Gastroesophageal sphincter (tissue), 4 donors: Measurements from ENCODE around the gene TNS1. TPM values are rescaled to one million over a fixed set of nuclear protein-coding genes. Genes with fewer than 3 reads are reported as not detected.

Source experiments
- ATAC-seq: fragments of 150-250 bp; one replicate; pipeline ENCODE4 v1.9.1; 2016; ENCODE audit warnings: mild to moderate bottlenecking, moderate library complexity
- H3K27ac ChIP-seq, 4 donors: fragments of 200-600 bp; sonication (generic) in 3 of 4; 1 replicate in 3 of 4; 2 replicates in 1 of 4; pipeline ENCODE4 v1.5.1; 2016 to 2019
- H3K27me3 ChIP-seq: fragments of 200-600 bp; sonication (generic); one replicate; pipeline ENCODE4 v1.5.1; 2019
- H3K36me3 ChIP-seq, 2 donors: fragments of 200-600 bp; sonication (generic); one replicate each; pipeline ENCODE4 v1.5.1; 2019; ENCODE audit warnings: control low read depth in 1 of 2
- H3K4me1 ChIP-seq, 3 donors: fragments of 200-600 bp; sonication (generic); 1 replicate in 2 of 3; 2 replicates in 1 of 3; pipeline ENCODE4 v1.5.1; 2016 to 2019; ENCODE audit warnings: control low read depth in 2 of 3
- H3K4me3 ChIP-seq, 2 donors: fragments of 200-600 bp; sonication (generic); one replicate each; pipeline ENCODE4 v1.5.1; 2019; ENCODE audit warnings: mild to moderate bottlenecking in 1 of 2, moderate library complexity in 1 of 2
- H3K9me3 ChIP-seq, 3 donors: fragments of 200-600 bp; sonication (generic); one replicate each; pipeline ENCODE4 v1.5.1; 2017 to 2019; ENCODE audit warnings: control low read depth in 2 of 3
- EP300 ChIP-seq: sonication (generic); formaldehyde crosslinking; IDR thresholded peaks from one replicate; pipeline ENCODE4 v1.6.1; 2017; ENCODE audit warnings: antibody characterized with exemption, mild to moderate bottlenecking
- POLR2A ChIP-seq, 2 donors: fragments of 450-650 bp; IDR thresholded peaks; one replicate each; pipeline ENCODE4 v1.6.1; 2017; ENCODE audit warnings: antibody characterized with exemption in 2 of 2, mild to moderate bottlenecking in 2 of 2, moderate library complexity in 1 of 2
- POLR2AphosphoS5 ChIP-seq: sonication (generic); formaldehyde crosslinking; IDR thresholded peaks from one replicate; pipeline ENCODE4 v1.6.1; 2017; ENCODE audit warnings: antibody characterized with exemption
- WGBS, 2 donors: methylation state at CpG; one replicate each; pipeline ENCODE4 v1.1.5; 2018; ENCODE audit warnings: low coverage in 1 of 2; 5-methylcytosine and 5-hydroxymethylcytosine counted together
- total RNA-seq, 4 donors: library from RNA; depleted of rRNA; stranded (reverse); fragments of >200 nt; gene quantifications; one replicate each; pipeline ENCODE4 v1.1.0, GENCODE V29; 2016
- TF ChIP-seq, protein P1 (sequence below), 4 experiments: fragments of 200-600 bp in 2 of 4; fragments of 450-650 bp in 2 of 4; sonication (generic) in 1 of 4; IDR thresholded peaks; one replicate each; pipeline ENCODE4 v1.5.1; 2017 to 2019; ENCODE audit warnings: antibody characterized with exemption in 4 of 4, mild to moderate bottlenecking in 2 of 4, moderate library complexity in 2 of 4

The TNS1 gene
- total RNA-seq, 4 donors from 2014 or later: 825 to 2,193 (median 1,462) TPM

DNA sequence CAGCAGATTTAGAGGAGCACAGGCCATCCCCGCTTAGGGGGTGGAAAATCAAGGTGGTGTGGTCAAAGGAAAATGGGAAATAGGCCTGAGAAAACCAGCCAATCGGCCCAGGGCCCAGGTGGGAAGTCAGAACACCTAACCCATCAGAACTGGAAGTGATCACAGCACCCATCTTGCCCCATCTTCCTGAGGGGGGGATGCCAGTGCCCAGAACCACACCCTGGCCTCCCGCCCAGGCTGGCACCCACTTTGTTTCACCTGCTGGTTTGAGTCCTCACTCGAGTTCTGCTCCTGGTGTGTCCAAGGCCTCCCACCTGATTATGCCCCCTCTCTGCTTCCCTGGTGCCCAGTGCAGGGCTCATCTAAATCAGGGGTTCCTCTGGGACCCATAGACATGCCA, 174.5 kb downstream of the TNS1 start:
- no peaks in the 10 kb centered on the region for H3K27me3 ChIP-seq
- ATAC-seq: no peak
- H3K4me3 ChIP-seq: no peak overlapping the region
- peaks cover 14 to 100% (median 60%) of the 10 kb centered on the region in 3 donors for H3K4me1 ChIP-seq
- peak overlapping the region; percentile 70 to 93 (median 90) for H3K27ac ChIP-seq
- no peaks in the 10 kb centered on the region for H3K9me3 ChIP-seq
- TF ChIP-seq EP300 (no peak), POLR2AphosphoS5 (no peak), POLR2A (IDR thresholded peaks at IDR 0.05) (no peak)
- TF ChIP-seq, protein P1, sequence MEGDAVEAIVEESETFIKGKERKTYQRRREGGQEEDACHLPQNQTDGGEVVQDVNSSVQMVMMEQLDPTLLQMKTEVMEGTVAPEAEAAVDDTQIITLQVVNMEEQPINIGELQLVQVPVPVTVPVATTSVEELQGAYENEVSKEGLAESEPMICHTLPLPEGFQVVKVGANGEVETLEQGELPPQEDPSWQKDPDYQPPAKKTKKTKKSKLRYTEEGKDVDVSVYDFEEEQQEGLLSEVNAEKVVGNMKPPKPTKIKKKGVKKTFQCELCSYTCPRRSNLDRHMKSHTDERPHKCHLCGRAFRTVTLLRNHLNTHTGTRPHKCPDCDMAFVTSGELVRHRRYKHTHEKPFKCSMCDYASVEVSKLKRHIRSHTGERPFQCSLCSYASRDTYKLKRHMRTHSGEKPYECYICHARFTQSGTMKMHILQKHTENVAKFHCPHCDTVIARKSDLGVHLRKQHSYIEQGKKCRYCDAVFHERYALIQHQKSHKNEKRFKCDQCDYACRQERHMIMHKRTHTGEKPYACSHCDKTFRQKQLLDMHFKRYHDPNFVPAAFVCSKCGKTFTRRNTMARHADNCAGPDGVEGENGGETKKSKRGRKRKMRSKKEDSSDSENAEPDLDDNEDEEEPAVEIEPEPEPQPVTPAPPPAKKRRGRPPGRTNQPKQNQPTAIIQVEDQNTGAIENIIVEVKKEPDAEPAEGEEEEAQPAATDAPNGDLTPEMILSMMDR (IDR thresholded peaks at IDR 0.05): no peak
- 75% methylated on average over 4 of the region's 4 CpGs; no CpG with 5 or more reads in 1 of the 2 donors for WGBS, 2 donors
- H3K36me3 ChIP-seq: peaks cover 0 to 91% of the 10 kb centered on the region in 2 donors

DNA sequence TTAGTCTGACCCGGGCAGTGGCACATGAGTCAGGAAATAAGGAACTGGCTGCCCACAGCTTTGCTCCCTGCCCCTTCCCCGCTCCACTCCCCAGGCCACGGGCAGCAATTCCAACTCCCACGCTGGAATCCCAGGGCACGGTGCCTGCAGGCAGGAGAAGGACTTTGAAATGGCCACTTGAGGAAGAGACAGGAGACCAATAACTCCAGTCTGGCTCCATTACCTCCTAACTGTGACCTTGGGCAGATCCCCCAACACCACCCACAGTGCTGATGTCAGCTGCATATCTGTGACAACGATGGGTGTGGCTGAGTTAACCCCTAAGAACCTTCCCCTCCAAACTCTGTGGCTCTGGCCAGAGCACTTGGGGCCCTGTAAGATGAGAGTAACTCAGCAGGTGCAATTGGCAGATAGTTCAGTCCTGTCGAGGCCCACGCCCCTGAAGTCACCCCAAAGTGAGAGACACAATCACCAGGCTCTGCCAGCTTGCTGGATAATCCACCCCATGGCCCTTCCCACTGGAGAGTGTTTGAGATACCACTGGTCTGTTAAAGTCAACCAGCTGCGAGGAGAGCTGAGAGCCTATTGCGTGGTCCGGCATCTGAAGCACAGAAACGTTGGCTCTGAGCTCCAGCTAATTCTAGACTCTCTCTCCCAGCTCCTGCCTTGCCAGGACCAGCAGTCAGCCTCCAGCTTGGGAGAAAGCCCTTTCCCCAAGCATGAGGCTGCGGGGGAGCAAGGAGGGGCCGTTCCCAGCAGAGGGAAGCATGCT, 175.2 kb downstream of the TNS1 start:
- no peak overlapping the region for H3K4me3 ChIP-seq
- TF ChIP-seq POLR2A (IDR thresholded peaks at IDR 0.05): no peak
- peak; percentile 31 for TF ChIP-seq POLR2AphosphoS5
- no peak for TF ChIP-seq EP300
- H3K27me3 ChIP-seq: no peaks in the 10 kb centered on the region
- peak; percentile 28 for ATAC-seq
- WGBS, 2 donors: 12% methylated on average over 6 of the region's 14 CpGs; no CpG with 5 or more reads in 1 of the 2 donors
- H3K4me1 ChIP-seq: peaks cover 14 to 100% (median 67%) of the 10 kb centered on the region in 3 donors
- H3K9me3 ChIP-seq: no peaks in the 10 kb centered on the region
- H3K27ac ChIP-seq: peak overlapping the region; percentile 70 to 93 (median 90)
- peaks cover 0 to 91% of the 10 kb centered on the region in 2 donors for H3K36me3 ChIP-seq

DNA sequence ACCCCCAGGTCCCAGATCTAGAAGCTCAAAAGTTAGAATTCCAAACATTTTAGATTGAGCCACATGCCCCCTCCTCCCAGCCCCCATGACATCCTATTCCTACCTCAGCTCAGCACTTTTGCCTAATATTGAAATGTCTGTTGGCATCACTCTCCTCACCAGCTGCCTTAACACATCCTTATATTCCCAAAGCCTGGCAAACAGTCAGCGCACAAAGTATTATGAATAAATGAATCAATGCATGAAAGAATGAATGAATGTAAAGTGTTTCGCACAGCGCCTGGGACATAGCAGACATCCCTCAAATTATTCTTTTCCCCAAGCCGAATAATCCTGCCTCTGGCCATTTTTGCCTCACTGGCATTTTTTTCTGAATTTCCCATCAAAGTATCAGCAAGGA, 175.8 kb downstream of the TNS1 start:
- ATAC-seq: peak; percentile 1
- Histone ChIP-seq H3K4me3 (no peak overlapping the region), H3K9me3 (no peaks in the 10 kb centered on the region), H3K36me3 (peaks cover 0 to 90% of the 10 kb centered on the region in 2 donors), H3K27me3 (no peaks in the 10 kb centered on the region), H3K27ac (peak overlapping the region; percentile 70 to 93 (median 90)), H3K4me1 (peaks cover 14 to 100% (median 74%) of the 10 kb centered on the region in 3 donors)
- TF ChIP-seq POLR2AphosphoS5 (no peak), EP300 (no peak), POLR2A (IDR thresholded peaks at IDR 0.05) (no peak)
- TF ChIP-seq, protein P1 (IDR thresholded peaks at IDR 0.05): no peak
- WGBS, 2 donors: 50 to 58% methylated on average over 4 of the region's 4 CpGs

DNA sequence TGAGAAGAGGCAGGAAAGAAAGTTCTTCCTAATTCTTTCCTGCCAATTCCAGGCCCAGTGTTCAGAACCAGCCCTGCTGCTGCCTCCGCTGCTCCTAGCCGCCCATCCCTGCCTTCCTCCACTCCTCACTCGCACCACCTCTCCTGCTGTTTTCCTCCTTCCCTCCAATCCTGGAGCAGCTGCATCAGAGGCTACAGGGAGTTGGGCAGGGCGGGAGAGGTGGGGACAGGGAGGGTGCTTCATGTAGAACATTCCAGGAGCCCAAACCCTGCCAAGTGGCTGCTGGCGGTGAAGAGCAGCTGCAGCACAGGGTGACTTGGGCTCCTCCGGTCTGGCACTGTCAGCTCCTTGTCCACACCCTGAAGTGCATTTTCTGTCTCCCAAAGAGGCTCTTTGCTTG, 176.3 kb downstream of the TNS1 start:
- H3K4me3 ChIP-seq: no peak overlapping the region
- TF ChIP-seq POLR2A (IDR thresholded peaks at IDR 0.05) (no peak), POLR2AphosphoS5 (peak; percentile 50)
- H3K4me1 ChIP-seq: peaks cover 14 to 100% (median 76%) of the 10 kb centered on the region in 3 donors
- peak; percentile 83 for ATAC-seq
- 18 to 24% methylated on average over 2 to 4 of the region's 6 CpGs for WGBS, 2 donors
- peaks cover 0 to 90% of the 10 kb centered on the region in 2 donors for H3K36me3 ChIP-seq
- no peaks in the 10 kb centered on the region for H3K9me3 ChIP-seq
- peak overlapping the region; percentile 70 to 93 (median 90) for H3K27ac ChIP-seq
- no peaks in the 10 kb centered on the region for H3K27me3 ChIP-seq

DNA sequence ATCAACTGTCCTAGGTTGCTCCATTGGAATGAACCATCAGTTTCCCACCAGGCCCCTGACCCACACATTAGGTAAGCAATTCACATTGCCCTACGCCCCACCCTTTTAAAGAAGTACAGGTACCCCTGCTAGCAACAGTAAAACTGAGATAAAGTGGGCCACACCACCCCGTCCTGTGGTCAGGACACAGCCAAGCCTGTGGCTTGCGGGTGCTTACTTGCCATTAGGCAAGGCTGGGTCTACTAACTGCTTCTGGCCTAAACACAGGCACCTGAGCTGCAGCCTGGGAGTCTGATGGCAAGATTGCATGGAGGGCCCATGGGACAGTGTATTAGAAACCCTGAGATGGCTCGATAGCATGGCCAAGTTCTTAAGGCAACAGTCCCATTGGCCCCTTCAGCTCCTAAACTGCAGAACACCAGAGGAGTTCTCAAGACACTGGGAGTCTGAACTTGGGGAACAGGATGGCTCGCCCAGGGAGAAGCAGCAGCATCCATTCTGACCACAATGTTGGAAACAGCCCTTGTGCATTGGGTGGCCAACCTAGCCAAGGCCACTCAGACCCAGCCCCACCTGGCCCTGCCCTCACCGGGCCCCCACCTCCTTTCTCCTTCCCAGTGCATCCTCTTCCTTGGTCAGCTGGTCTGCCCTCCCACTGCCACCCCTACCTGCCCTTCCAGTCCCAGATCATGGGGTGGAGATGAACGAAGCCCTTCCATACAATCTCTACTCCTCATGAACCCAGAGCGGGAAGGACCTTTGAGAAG, 177.1 kb downstream of the TNS1 start:
- Histone ChIP-seq H3K36me3 (peaks cover 0 to 90% of the 10 kb centered on the region in 2 donors), H3K9me3 (no peaks in the 10 kb centered on the region), H3K4me3 (no peak overlapping the region), H3K4me1 (peaks cover 14 to 100% (median 77%) of the 10 kb centered on the region in 3 donors), H3K27ac (peak overlapping the region; percentile 70 to 93 (median 90)), H3K27me3 (no peaks in the 10 kb centered on the region)
- WGBS, 2 donors: 60 to 82% methylated on average over 1 to 3 of the region's 8 CpGs
- ATAC-seq: no peak
- TF ChIP-seq, protein P1 (IDR thresholded peaks at IDR 0.05): no peak
- TF ChIP-seq POLR2AphosphoS5 (no peak), EP300 (no peak), POLR2A (IDR thresholded peaks at IDR 0.05) (no peak)
